GM18867 (cell line): ENCODE measurements around the gene POLA2.
"Not testable (repeated sequence)": the region's sequence is repeated elsewhere in the genome, so short reads cannot be mapped to it uniquely, and the experiment has no call there.

Experiments used
- ATAC-seq: cut with Tn5 transposase; IDR thresholded peaks from one replicate; pipeline ENCODE4 v1.9.1; 2021; ENCODE audit warnings: mild to moderate bottlenecking, moderate library complexity; ENCODE audit not compliant: unreplicated experiment

The POLA2 gene

DNA sequence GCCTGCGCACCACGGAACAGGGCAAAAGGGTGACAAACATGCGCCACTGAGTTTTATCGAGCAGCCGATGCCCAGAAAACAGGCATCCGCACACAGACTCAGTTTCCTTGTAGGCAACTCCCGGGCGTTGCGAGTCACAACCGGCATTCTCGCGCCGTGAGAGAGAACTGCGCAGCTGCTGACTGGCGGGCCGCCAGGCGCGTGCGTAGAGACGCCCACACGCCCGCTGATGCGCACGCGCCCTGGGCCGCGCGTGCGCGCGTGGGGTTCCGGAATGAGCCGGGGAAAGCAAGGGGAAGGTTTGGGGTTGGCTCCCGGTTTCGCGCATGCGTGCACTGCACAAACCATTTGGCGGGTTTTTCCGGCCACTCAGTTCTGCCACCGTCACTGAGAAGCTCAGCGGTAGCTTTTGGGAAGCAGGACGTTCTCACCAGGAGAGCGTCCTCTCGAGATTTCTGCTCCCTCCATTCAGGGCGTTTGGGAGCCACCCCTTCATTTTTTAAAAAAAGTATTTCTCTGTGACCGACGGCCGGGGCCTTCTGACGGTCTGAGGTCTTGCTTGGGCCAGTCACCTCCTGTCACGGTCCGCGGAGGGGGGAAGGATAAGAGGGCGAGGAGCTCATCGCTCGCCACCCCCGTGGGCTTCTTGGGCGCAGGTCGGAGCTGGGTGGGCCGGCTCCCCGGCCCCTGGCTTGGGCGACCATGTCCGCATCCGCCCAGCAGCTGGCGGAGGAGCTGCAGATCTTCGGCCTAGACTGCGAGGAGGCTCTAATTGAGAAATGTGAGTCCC is at the start of gene POLA2:
Gene POLA2 (plus strand): TSS at position 372 of the 790 bp plus-strand sequence. CDS start 331 bp downstream, at position 703.
- ATAC-seq, result peak; percentile 77

GRCh38 chr11:65212226-65212801 is 49.4 kb upstream of the POLA2 start:
- no peak for ATAC-seq

DNA sequence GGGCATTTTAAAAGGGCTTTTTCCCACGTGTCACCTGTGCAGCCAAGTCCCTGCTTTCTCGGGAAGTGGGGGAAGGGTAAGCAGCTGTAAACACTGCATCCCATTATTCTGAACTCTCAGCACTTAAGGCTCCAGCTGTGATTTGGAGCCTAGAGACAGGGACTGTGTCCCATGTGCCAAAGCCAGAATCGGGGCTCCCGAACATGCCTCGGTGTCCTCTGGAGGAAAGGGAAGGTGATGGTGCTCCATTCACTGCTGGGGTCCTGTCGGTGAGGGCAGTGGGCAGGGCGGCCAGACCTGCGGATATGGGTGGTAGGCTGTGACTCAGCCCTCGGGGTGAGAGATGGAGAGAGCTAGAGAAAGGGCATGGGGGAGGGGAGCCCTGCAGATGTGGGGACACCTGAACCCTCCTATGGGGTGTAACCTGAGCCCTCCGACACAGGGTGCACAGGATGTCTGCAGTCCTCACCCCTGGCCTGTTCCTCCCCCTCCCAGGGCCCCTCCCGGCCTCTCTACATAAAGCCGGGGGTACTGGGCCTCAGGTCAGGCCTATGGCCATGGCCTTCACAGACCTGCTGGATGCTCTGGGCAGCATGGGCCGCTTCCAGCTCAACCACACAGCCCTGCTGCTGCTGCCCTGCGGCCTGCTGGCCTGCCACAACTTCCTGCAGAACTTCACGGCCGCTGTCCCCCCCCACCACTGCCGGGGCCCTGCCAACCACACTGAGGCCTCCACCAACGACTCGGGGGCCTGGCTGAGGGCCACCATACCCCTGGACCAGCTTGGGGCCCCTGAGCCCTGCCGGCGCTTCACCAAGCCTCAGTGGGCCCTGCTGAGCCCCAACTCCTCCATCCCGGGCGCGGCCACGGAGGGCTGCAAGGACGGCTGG is 48.2 kb upstream of the POLA2 start:
- no peak for ATAC-seq

GRCh38 chr11:65214212-65214845 is 47.4 kb upstream of the POLA2 start:
- no peak for ATAC-seq

DNA sequence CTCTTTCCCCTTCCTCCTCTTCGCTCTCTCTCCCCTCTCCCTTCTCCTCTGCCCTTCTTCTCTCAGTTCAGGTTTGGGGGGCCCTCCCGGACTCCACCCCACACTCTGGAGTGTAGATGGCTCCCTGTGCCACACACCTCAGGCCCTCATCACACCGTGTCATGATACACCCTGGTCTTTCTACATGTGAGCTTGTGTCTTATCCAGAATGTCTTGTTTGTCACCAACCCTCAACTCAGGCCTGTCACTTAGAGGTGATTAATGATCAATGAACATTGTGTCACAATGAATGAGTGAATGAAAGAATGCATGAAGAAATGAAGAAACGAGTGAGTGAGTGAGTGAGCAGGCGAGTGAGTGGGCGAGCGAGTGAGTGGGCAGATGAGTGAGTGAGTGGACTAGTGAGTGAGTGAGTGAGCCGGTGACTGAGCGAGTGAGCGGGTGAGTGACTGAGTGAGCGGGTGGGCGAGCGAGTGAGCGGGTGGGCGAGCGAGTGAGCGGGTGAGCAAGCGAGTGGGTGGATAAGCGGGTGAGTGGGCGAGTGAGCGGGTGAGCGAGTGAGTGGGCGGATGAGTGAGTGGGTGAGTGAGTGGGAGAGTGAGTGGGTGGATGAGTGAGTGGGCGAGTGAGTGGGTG is 46.2 kb upstream of the POLA2 start:
- no peak for ATAC-seq

DNA sequence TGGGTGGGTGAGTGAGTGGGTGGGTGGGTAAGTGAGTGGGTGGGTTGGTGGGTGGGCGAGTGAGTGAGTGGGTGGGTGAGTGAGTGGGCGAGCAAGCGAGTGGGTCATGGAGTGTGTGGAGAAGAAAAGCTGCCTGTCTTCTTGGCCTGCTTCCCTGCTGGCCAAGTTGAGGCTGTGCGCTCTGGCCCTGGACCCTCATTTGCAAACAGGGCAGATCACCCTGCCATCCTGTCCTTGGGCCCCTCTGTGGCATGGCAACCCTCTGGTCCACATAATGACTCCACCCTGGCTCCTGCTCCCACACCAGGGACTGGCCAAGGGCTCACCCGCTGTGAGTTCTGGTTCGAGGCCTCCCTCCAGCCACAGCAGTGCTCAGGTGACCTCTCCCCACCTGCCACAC is 44.9 kb upstream of the POLA2 start:
- ATAC-seq, result no peak

DNA sequence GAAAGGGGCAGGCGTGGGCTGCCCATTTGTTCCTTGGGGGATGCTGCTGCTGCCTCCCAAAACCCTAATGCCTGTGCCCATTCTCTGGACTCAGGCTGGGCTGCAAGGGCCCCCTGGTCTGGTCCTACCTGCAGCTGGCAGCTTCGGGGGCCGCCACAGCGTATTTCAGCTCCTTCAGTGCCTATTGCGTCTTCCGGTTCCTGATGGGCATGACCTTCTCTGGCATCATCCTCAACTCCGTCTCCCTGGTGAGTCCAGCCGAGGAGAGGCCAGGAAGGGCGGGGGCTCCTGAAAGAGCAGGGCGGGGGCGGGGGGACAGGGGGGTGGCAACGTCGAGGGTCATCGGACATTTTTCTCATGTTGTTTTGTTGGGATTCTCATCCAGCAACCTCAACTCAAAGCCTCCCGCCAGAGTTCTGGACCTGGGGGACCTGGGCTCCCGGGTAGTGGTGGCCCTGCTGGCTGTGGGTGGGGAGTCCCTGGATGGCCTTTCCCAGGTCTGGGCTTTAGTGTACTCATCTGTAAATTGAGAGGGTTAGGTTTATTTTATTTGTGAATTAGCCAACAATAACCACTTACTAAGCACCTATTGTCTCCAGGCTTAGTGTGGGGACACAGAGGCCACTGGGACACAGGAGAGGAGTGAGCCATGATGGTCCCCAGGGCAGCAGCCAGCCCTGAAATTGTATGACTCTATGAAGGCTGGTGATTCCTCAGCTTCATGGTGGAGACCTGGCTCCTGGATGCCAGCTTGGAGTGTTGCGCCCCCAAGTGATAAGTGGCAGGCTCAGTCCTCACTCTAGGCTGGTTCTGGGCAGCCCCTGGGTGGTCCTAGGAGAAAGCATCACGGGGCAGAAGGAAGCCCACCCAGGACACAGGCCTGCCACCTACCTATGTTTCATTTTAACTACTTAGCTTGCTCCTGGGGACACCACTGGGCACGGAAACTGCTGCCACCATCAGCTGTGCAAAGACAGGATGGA is 44.0 kb upstream of the POLA2 start:
- no peak for ATAC-seq

DNA sequence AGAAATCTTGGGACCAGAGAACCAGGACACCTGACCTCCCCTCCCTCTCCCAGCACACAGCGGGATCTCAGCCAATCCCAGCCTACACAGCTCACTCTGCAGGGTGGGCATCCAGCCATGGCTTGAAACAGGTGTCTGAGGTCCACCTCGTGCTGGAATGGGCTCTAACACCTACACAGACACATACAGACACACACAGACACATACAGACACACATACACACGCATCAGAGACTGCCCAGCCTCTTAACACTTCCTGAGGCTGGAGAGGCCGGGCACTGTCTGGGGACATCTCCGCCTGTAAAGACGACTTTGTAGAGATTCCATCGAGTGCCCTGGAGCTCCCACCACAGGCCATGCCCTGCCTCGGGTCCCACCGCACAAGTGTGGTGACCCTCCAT is 43.3 kb upstream of the POLA2 start:
- ATAC-seq, result no peak

- ATAC-seq, result no peak
Measured at GRCh38 chr11:65219930-65220213, 41.9 kb upstream of the POLA2 start.

DNA sequence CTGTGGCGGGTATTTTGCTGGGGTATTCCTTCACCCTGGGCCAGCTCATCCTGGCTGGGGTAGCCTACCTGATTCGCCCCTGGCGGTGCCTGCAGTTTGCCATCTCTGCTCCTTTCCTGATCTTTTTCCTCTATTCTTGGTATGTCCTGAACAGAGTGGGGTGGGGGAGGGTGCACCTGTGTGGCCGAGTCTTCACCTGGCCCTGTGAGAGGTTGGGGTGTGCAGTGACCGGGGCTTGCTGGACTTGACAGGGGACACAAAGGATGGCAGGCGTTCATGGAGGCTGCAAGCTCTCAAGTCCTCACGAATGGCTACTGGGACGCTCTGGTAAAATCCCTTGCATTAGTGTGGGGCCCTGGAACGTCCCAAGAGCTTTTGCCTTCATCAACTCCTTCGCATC is 40.7 kb upstream of the POLA2 start:
- ATAC-seq, result no peak

GRCh38 chr11:65223011-65223410 is 38.8 kb upstream of the POLA2 start:
- ATAC-seq, result no peak

DNA sequence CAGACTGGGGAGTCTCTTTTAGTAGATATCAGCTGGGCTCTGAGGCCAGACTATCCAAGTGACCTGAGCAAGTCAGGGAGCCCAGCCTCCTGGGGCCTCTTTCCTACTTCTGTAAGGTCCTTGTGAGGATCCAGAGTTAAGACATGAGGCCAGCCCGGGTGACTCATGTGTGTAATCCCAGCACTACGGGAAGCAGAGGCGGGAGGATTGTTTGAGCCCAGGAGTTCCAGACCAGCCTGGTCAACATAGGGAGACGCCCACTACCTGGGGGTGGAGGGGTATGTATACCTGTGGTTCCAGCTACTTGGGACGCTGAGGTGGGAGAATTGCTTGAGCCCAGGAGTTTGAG is 36.9 kb upstream of the POLA2 start:
- ATAC-seq, result no peak

GRCh38 chr11:65225279-65226102 is 36.3 kb upstream of the POLA2 start:
- ATAC-seq, result no peak

GRCh38 chr11:65226103-65226442 is 35.7 kb upstream of the POLA2 start:
- ATAC-seq, result no peak

- no peak for ATAC-seq
Measured at GRCh38 chr11:65227879-65228278, 33.9 kb upstream of the POLA2 start.

GRCh38 chr11:65236194-65237059 is 25.3 kb upstream of the POLA2 start:
- ATAC-seq, result no peak

DNA sequence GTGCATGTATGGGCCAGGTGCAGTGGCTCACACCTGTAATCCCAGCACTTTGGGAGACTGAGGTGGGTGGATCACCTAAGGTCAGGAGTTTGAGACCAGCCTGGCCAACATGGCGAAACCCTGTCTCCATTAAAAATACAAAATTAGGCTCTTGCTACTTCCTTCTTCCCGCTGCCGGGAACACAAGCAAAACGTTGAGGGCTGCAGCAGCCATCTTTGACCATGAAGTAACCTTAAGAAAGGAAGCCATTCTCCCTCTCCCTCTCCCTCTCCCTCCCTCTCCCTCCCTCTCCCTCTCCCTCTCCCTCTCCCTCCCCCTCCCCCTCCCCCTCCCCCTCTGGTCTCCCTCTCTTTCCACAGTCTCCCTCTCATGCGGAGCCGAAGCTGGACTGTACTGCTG is 23.5 kb upstream of the POLA2 start:
- ATAC-seq, result not testable (repeated sequence)

- ATAC-seq, result no peak
Measured at GRCh38 chr11:65241134-65241533, 20.6 kb upstream of the POLA2 start.
